GM19467 (cell line): ENCODE measurements around the gene KIF22.
"Not testable (repeated sequence)": the region's sequence is repeated elsewhere in the genome, so short reads cannot be mapped to it uniquely, and the experiment has no call there.

Source experiments
- ATAC-seq: cut with Tn5 transposase; IDR thresholded peaks from one replicate; pipeline ENCODE4 v1.9.1; 2021; ENCODE audit warnings: mild to moderate bottlenecking, moderate library complexity; ENCODE audit not compliant: unreplicated experiment

KIF22 gene

DNA sequence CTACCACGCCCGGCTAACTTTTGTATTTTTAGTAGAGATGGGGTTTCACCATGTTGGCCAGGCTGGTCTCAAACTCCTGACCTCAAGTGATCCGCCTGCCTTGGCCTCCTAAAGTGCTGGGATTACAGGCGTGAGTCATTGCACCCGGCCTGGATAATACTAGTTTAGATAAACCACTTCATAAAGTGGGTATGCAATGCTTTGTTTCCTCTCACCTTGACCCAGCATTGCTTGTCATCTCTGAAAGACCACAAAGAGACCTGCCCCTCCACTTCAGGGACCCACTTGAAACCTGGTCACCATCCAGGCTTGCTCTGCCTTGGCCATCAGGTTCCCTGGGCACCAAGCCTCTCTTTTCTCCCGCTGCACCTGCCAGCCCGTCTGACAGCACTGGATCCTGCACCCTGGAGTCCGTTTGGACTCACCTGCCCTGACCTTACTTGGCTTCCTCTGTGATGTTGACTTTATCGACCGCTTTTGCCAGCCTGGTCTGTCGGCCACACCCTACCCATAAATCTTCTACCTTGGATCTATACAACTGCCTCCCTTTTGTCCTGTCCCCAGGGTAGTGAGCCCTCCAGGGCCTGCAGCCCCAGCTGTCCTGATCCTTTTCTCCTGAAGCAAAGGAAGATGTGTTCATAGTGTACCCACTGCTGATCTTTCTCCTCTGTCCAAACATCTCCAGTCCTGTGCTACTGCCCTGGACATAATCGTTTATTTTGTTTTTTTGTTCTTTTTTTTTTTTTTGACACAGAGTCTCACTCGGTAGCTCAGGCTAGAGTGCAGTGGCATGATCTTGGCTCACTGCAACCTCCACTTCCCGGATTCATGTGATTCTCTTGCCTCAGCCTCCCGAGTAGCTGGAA, 25.2 kb upstream of the KIF22 start:
- no peak for ATAC-seq

DNA sequence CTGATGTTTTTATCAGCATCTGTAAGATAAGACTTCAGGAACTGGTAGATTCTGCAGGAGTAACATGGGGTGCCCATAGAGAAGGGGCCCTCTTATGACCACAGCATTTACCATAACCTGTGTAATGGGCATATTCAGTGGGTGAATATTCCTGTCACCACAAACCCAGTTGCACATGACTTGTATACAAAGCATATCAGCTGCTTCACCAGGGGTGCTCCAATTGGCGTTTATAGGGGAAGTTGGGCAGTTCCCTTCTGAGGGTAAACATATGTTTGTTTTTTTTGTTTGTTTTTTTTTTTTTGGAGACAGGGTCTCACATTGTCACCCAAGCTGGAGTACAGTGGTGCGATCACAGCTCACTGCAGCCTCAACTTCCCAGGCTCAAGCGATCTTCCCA, 24.0 kb upstream of the KIF22 start:
- ATAC-seq = no peak

DNA sequence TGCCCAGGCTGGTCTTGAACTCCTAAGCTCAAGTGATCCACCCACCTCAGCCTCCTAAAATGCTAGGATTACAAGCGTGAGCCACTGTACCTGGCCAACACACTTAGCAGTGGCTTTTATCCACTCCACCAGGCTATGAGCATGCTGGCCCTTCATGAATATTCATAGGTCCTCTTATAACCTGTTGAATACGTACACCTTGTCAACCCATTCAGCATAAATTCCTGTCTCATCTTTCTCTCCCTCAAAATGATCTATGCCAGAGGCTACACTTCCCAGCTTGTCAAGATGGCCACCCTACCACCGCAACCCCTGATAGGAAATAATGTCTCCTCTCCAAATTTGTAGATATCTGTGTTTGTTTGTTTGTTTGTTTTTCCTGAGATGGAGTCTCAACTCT, 23.5 kb upstream of the KIF22 start:
- no peak for ATAC-seq

DNA sequence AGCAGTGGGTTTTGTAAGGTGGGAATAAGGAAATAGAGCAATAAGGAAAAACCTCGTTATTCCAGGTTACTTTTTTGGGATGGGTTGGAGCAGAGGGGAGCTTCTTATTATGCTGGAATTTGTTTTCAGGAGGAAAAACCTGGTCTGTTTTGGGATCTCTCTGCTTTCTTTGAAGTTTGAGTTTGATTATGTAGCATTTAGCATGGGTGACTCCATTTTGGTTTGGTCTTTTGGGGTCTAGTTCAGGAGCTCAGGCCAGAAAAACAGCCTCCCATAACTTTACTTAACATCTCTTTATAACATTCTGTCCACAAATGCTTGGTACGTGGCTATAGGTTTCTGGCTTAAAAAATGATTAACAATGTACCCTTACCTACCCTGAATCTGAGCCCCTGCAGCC, 21.0 kb upstream of the KIF22 start:
- ATAC-seq = no peak

DNA sequence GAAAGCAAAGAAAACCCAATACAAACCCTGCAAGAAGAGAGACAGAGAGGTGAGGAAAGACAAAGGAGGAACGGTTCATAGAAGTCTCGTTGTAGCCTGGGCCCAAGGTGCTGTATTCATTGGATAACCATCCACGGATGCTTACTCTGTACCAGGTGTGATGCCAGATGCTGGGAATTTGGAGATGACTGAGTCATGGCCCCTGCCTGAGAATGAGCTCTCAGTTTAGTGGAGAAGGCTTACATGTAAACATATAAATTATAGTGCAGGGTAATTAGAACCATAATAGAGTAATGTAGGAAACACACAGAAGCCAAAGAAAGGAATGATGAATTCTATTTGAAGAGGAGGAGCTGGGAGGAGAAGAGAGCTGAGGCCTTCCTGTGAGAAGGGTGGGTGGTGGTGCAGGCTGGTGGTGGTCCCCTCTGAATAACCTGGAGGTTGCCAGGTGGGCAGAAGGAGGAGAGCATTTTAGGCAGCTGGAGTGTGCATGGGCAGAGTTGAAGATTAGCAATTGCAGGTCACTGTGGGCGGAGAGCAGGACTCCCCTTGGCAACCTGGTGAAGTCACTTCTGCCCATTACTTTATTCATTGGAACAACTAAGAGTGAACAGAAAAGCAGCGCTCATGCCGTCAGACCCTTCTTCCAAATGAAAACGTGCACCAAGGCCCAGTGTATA, 20.2 kb upstream of the KIF22 start:
- no peak for ATAC-seq

DNA sequence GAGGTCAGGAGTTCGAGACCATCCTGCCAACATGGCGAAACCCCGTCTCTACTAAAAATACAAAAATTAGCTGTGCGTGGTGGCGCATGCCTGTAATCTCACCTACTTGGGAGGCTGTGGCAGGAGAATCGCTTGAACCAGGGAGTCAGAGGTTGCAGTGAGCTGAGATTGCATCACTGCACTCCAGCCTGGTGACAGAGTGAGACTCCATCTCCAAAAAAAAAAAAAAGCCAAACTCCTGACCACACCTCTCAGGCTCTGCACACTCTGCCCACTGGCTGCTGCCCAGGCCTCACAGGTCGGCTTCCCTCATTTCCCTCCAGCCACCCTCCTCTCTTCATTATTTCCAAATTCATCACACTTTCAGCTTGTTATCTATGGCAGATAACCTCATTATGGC, 18.2 kb upstream of the KIF22 start:
- ATAC-seq = not testable (repeated sequence)

DNA sequence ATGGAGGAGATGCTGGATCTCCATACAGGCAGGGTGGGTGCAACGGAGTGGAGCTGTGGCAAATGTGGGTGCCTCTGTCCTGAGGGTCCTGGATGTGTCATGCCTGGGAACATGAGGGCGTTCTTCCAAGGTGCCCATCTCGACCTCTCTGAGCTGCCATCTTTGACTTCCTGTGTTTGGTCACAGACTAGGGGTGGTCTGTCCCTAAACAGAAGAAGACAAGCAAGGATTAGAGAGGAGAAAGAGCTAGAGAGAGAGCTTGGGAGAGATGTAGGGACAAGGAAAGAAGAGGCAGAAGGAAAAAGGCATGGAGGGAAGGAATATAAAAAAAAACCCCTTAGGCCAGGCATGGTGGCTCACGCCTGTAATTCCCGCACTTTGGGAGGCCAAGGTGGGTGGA, 15.8 kb upstream of the KIF22 start:
- ATAC-seq = no peak

DNA sequence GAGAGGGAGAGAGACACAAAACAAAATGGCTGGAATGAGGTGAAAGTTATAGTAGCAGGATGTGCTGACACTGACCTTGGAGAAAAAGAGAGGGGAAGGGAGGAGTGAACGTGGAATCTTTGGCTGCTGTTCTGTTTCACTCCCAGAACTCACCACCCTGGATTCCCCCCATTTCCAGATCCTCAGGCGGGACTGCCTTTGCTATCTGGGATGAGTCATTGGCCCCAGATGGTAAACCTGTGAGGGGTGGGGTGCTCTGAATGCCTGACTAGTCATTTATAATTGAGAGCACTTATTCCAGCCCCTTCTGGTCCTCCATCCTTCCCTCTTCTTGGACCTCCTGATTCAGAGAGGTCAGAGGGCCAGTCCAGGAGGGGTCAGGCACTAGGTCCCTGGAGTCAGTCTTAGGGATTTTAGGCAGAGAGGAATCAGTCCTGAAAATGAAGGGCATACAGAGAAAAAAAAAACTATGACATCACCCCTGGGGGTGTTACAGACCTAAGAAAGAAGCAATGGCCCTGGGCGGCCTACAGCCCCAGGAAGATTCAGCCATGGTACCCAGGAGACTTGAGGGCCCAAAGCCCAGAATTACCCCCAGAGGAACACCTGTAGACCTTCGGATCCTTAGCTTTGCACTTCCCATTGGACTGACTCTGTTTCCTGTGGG, 14.7 kb upstream of the KIF22 start:
- ATAC-seq = no peak

DNA sequence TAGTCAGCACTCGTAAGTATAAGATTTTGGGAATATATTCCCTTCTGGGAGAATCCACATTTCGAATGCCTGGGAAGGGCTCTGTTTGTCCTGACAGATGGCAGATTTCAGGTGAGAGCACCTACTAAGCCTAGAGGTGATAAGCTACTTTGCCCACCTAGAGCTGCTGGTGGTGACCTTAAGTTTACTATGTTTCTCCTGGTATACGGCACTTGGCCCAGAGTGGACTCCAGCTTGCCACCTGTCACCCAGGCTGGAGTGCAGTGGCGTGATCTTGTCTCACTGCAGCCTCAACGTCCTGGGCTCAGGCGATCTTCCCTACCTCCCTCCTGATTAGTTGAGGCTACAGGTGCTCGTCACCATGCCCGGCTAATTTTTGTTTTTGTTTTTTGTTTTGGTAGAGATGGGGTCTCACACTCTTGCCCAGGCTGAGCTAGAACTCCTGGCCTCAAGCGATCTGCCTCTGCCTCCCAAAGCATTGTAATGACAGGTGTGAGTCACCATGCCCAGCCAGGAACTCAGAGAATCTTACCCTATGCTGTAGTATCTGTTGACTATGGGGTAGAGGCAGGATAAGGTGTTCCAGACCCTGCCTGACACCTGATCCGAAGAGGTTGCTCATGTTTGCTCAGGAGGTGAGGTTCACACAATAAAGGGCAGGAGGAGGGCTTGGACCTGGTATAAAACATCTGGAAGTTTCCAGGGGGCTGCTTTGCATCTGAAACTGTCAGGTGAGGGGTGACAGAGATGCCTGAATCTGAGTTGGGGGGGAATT, 12.8 kb upstream of the KIF22 start, which contains the start of gene ZG16:
TSS of gene ZG16 (plus strand) at position 681 of the 775 bp plus-strand sequence. CDS start 1,011 bp downstream, outside the sequence.
- ATAC-seq = no peak

DNA sequence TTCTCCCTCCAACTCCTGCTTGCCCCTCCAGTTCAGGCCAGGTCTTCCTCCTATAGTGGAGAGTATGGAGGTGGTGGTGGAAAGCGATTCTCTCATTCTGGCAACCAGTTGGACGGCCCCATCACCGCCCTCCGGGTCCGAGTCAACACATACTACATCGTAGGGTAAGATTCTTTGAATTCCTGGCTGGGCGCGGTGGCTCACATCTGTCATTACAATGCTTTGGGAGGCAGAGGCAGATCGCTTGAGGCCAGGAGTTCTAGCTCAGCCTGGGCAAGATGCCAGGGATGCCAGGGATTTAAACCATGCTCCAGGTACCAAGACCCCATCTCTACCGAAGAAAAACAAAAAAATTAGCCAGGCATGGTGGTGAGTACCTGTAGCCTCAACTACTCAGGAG, 11.1 kb upstream of the KIF22 start:
- no peak for ATAC-seq

DNA sequence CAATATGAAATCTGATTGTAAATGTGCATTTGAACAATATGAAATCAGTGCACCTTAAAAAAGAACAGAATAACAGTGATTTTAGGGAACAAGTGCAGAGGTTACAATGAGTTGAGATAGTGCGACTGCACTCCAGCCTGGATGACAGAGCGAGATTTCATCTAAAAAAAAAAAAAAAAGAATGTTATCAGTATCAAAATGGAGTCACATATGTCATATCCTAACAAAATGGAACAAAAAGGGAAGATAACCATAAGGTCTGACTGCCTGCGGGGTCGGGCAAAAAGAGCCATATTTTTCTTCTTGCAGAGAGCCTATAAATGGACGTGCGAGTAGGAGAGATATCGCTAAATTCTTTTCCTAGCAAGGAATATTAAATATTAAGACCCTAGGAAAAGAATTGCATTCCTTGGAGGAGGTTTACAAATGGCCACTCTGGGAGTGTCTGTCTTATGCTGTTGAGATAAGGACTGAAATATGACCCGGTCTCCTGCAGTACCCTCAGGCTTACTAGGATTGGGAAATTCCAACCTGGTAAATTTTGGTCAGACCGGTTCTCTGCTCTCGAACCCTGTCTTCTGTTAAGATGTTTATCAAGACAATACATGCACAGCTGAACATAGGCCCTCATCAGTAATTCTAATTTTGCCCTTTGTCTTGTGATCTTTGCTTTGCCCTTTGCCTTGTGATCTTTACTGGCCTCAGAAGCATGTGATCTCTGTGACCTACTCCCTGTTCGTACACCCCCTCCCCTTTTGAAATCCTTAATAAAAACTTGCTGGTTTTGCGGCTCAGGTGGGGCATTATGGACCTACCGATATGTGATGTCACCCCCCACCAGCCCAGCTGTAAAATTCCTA, 7.2 kb upstream of the KIF22 start:
- ATAC-seq = not testable (repeated sequence)

DNA sequence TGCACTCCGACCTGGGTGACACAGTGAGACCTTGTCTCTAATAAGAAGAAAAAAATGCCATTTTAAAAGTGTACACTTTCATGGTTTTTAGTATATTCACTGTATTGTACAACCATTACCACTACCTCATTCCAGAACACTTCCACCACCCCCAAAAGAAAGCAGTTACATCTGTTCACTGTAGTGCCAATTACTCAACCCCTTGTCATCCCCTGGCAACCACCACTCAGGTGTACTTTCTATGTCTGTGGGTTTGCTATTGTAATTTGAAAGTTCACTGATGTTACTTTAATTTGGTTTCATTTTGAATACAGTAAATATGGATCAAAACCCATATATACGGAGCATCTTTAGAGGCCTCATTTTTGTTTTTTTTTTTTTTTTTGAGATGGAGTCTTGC, 6.4 kb upstream of the KIF22 start:
- ATAC-seq = no peak

DNA sequence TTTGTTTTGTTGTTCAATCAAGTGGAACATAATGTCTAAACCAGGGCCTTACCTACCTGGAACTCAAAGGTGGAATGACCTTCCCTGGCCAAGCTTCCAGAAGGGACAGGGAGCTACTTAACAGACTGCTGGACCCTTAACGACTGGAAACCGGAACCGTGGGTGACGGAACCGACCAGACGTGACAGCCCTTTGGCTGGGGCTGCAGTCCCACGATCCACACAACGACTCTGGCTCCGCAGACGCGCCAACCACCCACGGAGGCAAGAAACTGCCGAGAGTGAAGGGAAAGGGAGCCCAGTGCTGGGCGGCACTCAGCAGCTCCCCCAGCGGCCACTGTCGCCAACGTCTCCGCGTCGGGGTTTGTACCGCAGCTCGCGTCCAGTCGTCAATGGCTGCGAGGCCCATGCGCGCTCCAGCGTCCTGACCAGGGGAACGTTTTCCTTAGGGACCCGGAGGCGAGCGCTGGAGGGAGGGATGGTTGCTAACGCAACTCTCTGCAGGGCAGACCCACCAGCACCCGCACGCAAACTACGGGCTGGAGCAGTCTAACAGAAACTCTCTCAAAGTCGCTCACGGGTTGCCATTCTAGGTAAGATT, 5.5 kb upstream of the KIF22 start:
- no peak for ATAC-seq

DNA sequence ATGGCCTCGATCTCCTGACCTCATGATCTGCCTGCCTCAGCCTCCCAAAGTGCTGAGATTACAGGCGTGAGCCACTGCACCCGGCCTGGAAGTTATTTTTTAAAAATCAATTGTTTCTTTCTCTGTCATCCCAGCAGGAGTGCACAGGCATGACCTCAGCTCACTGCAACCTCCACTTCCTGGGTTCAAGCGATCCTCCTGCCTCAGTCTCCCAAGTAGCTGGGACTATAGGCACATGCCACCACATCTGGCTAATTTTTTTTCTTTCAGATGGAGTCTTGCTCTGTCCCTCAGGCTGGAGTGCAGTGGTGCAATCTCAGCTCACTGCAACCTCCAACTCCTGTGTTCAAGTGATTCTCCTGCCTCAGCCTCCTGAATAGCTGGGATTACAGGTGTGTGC, 3.4 kb upstream of the KIF22 start:
- ATAC-seq = not testable (repeated sequence)

DNA sequence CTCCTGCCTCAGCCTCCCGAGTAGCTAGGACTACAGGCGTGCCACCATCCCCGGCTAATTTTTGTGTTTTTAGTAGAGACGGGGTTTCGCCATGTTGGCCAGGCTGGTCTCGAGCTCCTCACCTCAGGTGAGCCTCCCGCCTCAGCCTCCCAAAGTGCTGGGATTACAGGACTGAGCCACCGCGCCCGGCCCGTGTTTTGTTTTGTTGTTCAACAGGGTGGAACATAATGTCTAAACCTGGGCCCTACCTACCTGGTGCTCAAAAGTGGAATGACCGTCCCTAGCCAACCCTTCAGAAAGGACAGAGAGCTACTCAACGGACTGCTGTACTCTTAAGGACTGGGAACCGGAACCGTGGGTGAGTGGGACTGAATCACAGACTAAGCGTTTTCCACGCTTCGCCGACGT, 772 bp upstream of the KIF22 start:
- no peak for ATAC-seq

DNA sequence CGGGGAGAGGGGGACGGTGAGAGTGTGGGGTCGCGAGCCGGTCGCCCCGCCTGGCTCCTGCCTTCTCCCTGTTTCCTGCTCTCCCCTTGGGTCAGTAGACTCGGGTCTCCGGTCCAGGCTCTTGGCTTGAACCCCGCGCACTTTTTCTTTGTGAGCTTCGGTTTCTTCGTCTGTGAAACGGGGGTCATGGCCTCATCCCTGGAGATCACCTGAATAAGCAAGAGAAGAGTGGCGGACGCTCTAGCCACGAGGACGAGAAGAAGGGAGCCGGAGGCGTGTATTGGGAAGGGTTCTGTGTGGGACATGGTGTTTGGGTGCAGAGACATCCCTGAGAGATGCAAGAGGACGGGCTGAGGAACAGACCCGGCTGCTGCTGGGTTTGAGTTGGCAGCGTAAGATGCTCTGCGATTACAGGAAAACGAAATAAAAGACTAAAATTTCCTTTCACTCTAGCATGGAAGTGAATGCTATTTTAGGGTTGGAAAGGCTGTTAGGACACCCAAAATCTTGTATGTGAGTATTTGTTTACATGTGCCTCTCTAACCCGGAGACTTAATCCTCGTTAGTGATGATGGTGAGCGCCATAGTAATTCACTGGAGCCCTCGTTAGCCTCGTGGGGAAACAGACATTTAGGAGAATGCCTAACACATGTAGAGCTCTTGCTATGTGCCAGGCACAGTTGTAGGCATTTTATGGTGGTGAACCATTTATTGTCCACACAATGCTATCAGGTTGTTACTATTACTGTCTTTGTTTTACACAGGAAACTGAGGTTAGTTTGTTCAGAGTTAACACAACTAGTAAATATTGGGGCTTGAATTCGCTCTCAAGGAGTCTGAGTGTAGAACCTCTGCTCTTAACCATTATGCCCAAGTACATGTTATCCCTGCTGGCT, 646 bp downstream of the KIF22 start:
- no peak for ATAC-seq

DNA sequence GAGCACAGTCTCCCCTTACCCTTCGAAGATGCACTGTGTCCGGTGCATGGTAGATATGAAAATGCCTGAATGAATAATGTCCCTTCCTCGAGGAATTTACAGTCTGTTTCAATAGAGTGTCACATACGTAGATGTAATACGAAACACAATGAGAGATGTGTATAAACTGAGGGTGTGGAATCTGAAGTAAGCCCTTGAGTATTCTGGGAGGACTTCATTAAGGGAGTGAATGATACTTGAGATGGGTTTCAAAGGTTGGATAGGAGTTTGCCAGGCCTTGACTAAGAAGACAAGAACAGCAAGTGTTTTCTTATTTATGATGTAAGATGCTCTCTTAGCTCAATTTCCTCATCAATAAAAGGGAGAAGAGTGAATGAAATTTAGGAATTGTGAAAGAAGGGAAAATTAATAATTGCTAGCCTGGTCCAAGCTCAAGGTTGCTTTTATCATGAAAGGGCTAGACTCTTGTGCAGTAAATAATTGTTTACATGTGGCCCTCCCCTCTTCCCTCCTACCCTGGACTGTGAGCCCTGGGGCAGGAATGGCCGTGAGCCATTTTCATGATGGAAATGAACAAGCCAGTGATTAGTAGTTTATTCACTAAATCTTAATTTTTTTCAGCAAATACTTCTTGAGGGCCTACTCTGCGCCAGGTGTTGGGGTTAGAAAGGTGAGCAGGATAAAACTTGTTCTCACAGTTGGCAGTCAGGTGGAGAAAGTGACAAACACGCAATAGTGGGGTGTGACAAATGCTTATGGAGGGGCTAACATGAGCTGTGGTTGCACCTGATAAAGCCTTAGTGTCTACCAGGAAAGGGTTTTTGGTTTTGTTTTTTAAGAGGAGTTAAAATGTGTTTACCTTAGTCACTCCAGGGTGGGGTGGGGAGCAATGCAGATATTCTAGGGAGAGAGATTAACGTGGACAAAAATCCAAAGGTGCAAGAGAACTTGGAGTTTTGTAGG, 1.6 kb downstream of the KIF22 start:
- ATAC-seq = no peak
